CD4-positive, alpha-beta T cell treated with Interleukin-15 for 1 hour (primary cell): ENCODE data around the gene SYPL2.
"Not testable (repeated sequence)": the region's sequence is repeated elsewhere in the genome, so short reads cannot be mapped to it uniquely, and the experiment has no call there.

Source experiments
- DNase-seq: peaks from one replicate; pipeline ENCODE4 v3.0.0-alpha.2; 2020

SYPL2 gene

GRCh38 chr1:109466452-109467300 lies at the start of gene SYPL2:
TSS of gene SYPL2 (plus strand) at chr1:109466546. CDS start at chr1:109466844, 298 bp downstream.
- DNase-seq = no peak

- DNase-seq = no peak
These were observed 42.8 kb upstream of the SYPL2 start for GRCh38 chr1:109423498-109423897.

- peak; percentile 74 for DNase-seq
These were observed 40.7 kb upstream of the SYPL2 start for GRCh38 chr1:109425391-109426280.

GRCh38 chr1:109426281-109427170 lies 39.8 kb upstream of the SYPL2 start, which contains the start of gene PSMA5:
TSS of gene PSMA5 (minus strand) at chr1:109426448. CDS start at chr1:109426330, 118 bp downstream.
- DNase-seq = peak; percentile 97

GRCh38 chr1:109427171-109427467 lies 39.2 kb upstream of the SYPL2 start:
- DNase-seq = no peak

GRCh38 chr1:109432336-109432735 lies 34.0 kb upstream of the SYPL2 start:
- DNase-seq = no peak

GRCh38 chr1:109433322-109433721 lies 33.0 kb upstream of the SYPL2 start:
- no peak for DNase-seq

GRCh38 chr1:109434484-109434883 lies 31.9 kb upstream of the SYPL2 start:
- no peak for DNase-seq

GRCh38 chr1:109438798-109439297 lies 27.5 kb upstream of the SYPL2 start:
- DNase-seq = no peak

GRCh38 chr1:109441069-109441468 lies 25.3 kb upstream of the SYPL2 start:
- no peak for DNase-seq

GRCh38 chr1:109443476-109443875 lies 22.9 kb upstream of the SYPL2 start:
- DNase-seq = no peak

GRCh38 chr1:109444346-109444745 lies 22.0 kb upstream of the SYPL2 start:
- no peak for DNase-seq

- not testable (repeated sequence) for DNase-seq
These were observed 20.2 kb upstream of the SYPL2 start for GRCh38 chr1:109445949-109446695.

- no peak for DNase-seq
These were observed 18.8 kb upstream of the SYPL2 start for GRCh38 chr1:109447524-109447923.

GRCh38 chr1:109454497-109455133 lies 11.7 kb upstream of the SYPL2 start:
- no peak for DNase-seq

- DNase-seq = no peak
These were observed 8.5 kb upstream of the SYPL2 start for GRCh38 chr1:109457819-109458218.

GRCh38 chr1:109466125-109466451 lies 258 bp upstream of the SYPL2 start:
- no peak for DNase-seq

GRCh38 chr1:109467301-109467777 lies 993 bp downstream of the SYPL2 start:
- no peak for DNase-seq

- no peak for DNase-seq
These were observed 1.7 kb downstream of the SYPL2 start for GRCh38 chr1:109468061-109468460.

GRCh38 chr1:109468903-109469302 lies 2.6 kb downstream of the SYPL2 start:
- no peak for DNase-seq

- DNase-seq = no peak
These were observed 3.9 kb downstream of the SYPL2 start for GRCh38 chr1:109470245-109470644.
